Measurements from ENCODE around the gene HKDC1.

DNA sequence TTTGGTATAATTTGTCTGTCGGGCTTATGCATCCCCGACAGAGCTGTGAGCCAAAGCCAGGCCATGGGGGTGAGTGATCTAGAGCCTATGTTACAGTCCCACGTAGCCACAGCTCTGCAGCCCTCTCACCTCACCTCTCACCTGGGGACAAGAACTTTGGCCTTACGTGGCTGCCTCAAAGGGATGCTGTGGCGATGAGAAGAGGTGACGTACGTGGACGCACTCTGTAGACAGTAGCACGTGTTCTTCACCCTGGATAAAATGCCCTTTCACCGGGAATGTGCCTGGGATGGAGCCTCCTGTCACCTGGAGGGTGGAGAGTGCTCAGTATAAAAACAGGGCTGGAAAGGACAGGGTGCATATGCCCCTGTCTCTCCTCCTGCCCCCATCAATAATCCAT is 5.5 kb downstream of the HKDC1 start:
- no peak for TF ChIP-seq CTCF (IDR thresholded peaks at IDR 0.05)
- no peak for TF ChIP-seq POLR2A (IDR thresholded peaks at IDR 0.05)

Data from heart left ventricle (tissue), 13 donors.